GM19328 (cell line): ENCODE measurements around the gene RNF38.
"Not testable (repeated sequence)": the region's sequence is repeated elsewhere in the genome, so short reads cannot be mapped to it uniquely, and the experiment has no call there.

Source experiments
- ATAC-seq: cut with Tn5 transposase; IDR thresholded peaks from one replicate; pipeline ENCODE4 v1.9.1; 2021; ENCODE audit warnings: mild to moderate bottlenecking, moderate library complexity; ENCODE audit not compliant: unreplicated experiment

RNF38 gene

GRCh38 chr9:36336131-36336907 is 63.8 kb downstream of the RNF38 start:
- ATAC-seq, result no peak

- ATAC-seq, result no peak
Observed at GRCh38 chr9:36332006-36332405, 68.1 kb downstream of the RNF38 start.

- no peak for ATAC-seq
Observed at GRCh38 chr9:36328798-36329411, 71.2 kb downstream of the RNF38 start.

GRCh38 chr9:36325081-36325828 is 74.8 kb downstream of the RNF38 start:
- ATAC-seq, result no peak

- no peak for ATAC-seq
Observed at GRCh38 chr9:36323926-36324325, 76.1 kb downstream of the RNF38 start.

GRCh38 chr9:36322462-36322861 is 77.6 kb downstream of the RNF38 start:
- no peak for ATAC-seq

- not testable (repeated sequence) for ATAC-seq
Observed at GRCh38 chr9:36321903-36322302, 78.2 kb downstream of the RNF38 start.

- no peak for ATAC-seq
Observed at GRCh38 chr9:36320466-36320865, 79.6 kb downstream of the RNF38 start.

- ATAC-seq, result no peak
Observed at GRCh38 chr9:36319806-36320205, 80.3 kb downstream of the RNF38 start.

- no peak for ATAC-seq
Observed at GRCh38 chr9:36319183-36319582, 80.9 kb downstream of the RNF38 start.

GRCh38 chr9:36318212-36318802 is 81.8 kb downstream of the RNF38 start:
- ATAC-seq, result no peak

- ATAC-seq, result no peak
Observed at GRCh38 chr9:36317766-36318165, 82.3 kb downstream of the RNF38 start.

- ATAC-seq, result no peak
Observed at GRCh38 chr9:36316611-36317317, 83.3 kb downstream of the RNF38 start.

GRCh38 chr9:36316049-36316448 is 84.0 kb downstream of the RNF38 start:
- no peak for ATAC-seq

GRCh38 chr9:36315283-36315682 is 84.8 kb downstream of the RNF38 start:
- no peak for ATAC-seq

GRCh38 chr9:36314740-36315139 is 85.3 kb downstream of the RNF38 start:
- ATAC-seq, result no peak

GRCh38 chr9:36306471-36307306 is 93.4 kb downstream of the RNF38 start:
- no peak for ATAC-seq

GRCh38 chr9:36304366-36304765 is 95.7 kb downstream of the RNF38 start:
- not testable (repeated sequence) for ATAC-seq

- ATAC-seq, result no peak
Observed at GRCh38 chr9:36301227-36301626, 98.8 kb downstream of the RNF38 start.

- ATAC-seq, result no peak
Observed at GRCh38 chr9:36298566-36298965, 101.5 kb downstream of the RNF38 start.
